HepG2 (cell line): Measurements from ENCODE around the gene KCNQ2. TPM values are rescaled to one million over a fixed set of nuclear protein-coding genes. Genes with fewer than 3 reads are reported as not detected.

Source experiments
- ATAC-seq: fragments of 200-7000 bp; cut with Tn5 transposase; 3 replicates; pipeline ENCODE4 v1.9.1; 2020; ENCODE audit warnings: mild to moderate bottlenecking, moderate library complexity
- BruUV-seq: library from RNA; stranded (reverse); fragments of 400-500 nt; replicated peaks from 2 replicates; lab custom pipeline; 2021; lab: Mats Ljungman, UMichigan
- CTCF ChIA-PET: fragments of 300-600 bp; formaldehyde crosslinking; extraction: SDS; loops from one replicate; lab custom pipeline; 2021; ENCODE audit warnings: low total read pairs, inconsistent platforms, low intra/inter-chr PET ratio; lab: Yijun Ruan, JAX
- POLR2A ChIA-PET: fragments of 350-600 bp; sonication (Branson Sonifier 250); formaldehyde crosslinking; loops from one replicate; lab custom pipeline; 2020; ENCODE audit warnings: antibody characterized with exemption, inconsistent platforms; lab: Yijun Ruan, JAX
- DNase-seq: peaks from one replicate; pipeline ENCODE4 v3.0.0-alpha.2; 2015; ENCODE audit warnings: low spot score
- FAIRE-seq: peaks from 3 replicates; lab custom pipeline; 2011; peaks lifted over from hg19 to GRCh38; lab: Jason Lieb, UNC
- H2AFZ ChIP-seq: one replicate; pipeline ENCODE4 v1.6.1; 2011; ENCODE audit warnings: low read length, inconsistent platforms
- H3K27ac ChIP-seq: fragments of 300-600 bp; 3 replicates; pipeline ENCODE4 v1.8.0; 2011; ENCODE audit warnings: mixed run types, mild to moderate bottlenecking, mixed read lengths, low read length, inconsistent platforms; ENCODE audit not compliant: insufficient read depth; ENCODE audit errors: extremely low read length
- H3K27me3 ChIP-seq, 2 experiments: fragments of 200-600 bp in 1 of 2; 2 replicates in 1 of 2; 3 replicates in 1 of 2; pipeline versions ENCODE4 v1.6.0 to v1.8.0; 2011; ENCODE audit warnings: low read length in 2 of 2, mild to moderate bottlenecking in 2 of 2, moderate library complexity in 2 of 2, inconsistent platforms in 1 of 2; ENCODE audit not compliant: insufficient read depth in 2 of 2, control insufficient read depth in 1 of 2
- H3K36me3 ChIP-seq, 2 experiments: fragments of 200-600 bp in 1 of 2; replicated peaks in 1 of 2; 2 replicates in 1 of 2; 3 replicates in 1 of 2; pipeline versions ENCODE4 v1.5.1 to v1.8.0; 2011; ENCODE audit warnings: low read length in 2 of 2, inconsistent platforms in 1 of 2; ENCODE audit not compliant: insufficient read depth in 2 of 2, control insufficient read depth in 1 of 2
- H3K4me1 ChIP-seq: 2 replicates; pipeline ENCODE4 v1.5.1; 2012; ENCODE audit warnings: low read length, inconsistent platforms; ENCODE audit not compliant: insufficient read depth
- H3K4me2 ChIP-seq: 2 replicates; pipeline ENCODE4 v1.6.0; 2011; ENCODE audit warnings: low read depth, low read length, inconsistent platforms
- H3K4me3 ChIP-seq, 3 experiments: fragments of 200-600 bp in 1 of 3; sonication (generic), shearing (Covaris generic) in 1 of 3; replicated peaks in 1 of 3; 2 replicates each; pipeline ENCODE4 v1.5.1; 2011 to 2016; ENCODE audit warnings: low read length in 3 of 3, inconsistent platforms in 2 of 3, low read depth in 2 of 3, mild to moderate bottlenecking in 2 of 3, control low read depth in 1 of 3, mixed read lengths in 1 of 3; ENCODE audit not compliant: insufficient read depth in 1 of 3
- H3K79me2 ChIP-seq: one replicate; pipeline ENCODE4 v1.6.1; 2011; ENCODE audit warnings: low read length, inconsistent platforms; ENCODE audit not compliant: insufficient read depth
- H3K9ac ChIP-seq: 2 replicates; pipeline ENCODE4 v1.6.0; 2011; ENCODE audit warnings: mild to moderate bottlenecking, low read depth, low read length, inconsistent platforms; ENCODE audit not compliant: insufficient read depth
- H3K9me3 ChIP-seq: 2 replicates; pipeline ENCODE4 v1.5.1; 2012; ENCODE audit warnings: mild to moderate bottlenecking, low read length
- H4K20me1 ChIP-seq: 2 replicates; pipeline ENCODE4 v1.6.0; 2011; ENCODE audit warnings: inconsistent platforms, mild to moderate bottlenecking, low read length, moderate library complexity; ENCODE audit not compliant: insufficient read depth
- AGO1 ChIP-seq: fragments of 200-400 bp; formaldehyde crosslinking; IDR thresholded peaks from 2 replicates; pipeline ENCODE4 v1.6.1; 2017; ENCODE audit warnings: mild to moderate bottlenecking, low read depth, low read length, moderate library complexity; ENCODE audit not compliant: poor library complexity, severe bottlenecking
- CHCHD3 ChIP-seq: sonication (generic); formaldehyde crosslinking; IDR thresholded peaks from 2 replicates; pipeline ENCODE4 v1.8.0; 2022; ENCODE audit warnings: mild to moderate bottlenecking, missing genetic modification reagents, moderate library complexity
- EZH2 ChIP-seq: conservative IDR thresholded peaks from 2 replicates; pipeline ENCODE4 v1.6.1; 2012; ENCODE audit warnings: mild to moderate bottlenecking, low read depth, low read length, moderate library complexity
- WGBS: methylation state at CpG from one replicate; pipeline ENCODE4 v1.1.6; 2017; ENCODE audit warnings: low lambda C conversion rate; 5-methylcytosine and 5-hydroxymethylcytosine counted together
- in situ Hi-C: cut with HindIII; loops from 2 replicates; pipeline ENCODE4 v1.10.0; 2017; ENCODE audit warnings: low pct_unique_long_range_greater_than_20kb; ENCODE audit not compliant: extremely low pct_ligation_motif_present
- intact Hi-C: fragments of 100-400 bp; cut with micrococcal nuclease; formaldehyde crosslinking; loops from one replicate; pipeline ENCODE4 v1.10.0; 2022; ENCODE audit not compliant: unreplicated experiment
- polyA plus RNA-seq, 8 experiments: library from polyadenylated mRNA; depleted of rRNA in 3 of 8; stranded (reverse) in 7 of 8; unstranded in 1 of 8; fragments of >200 nt; fragmentation: Illumina TruSeq in 4 of 8; extraction: Trizol in 4 of 8; gene quantifications; 2 replicates each; pipeline versions ENCODE4 v1.2.1 to v1.2.3, GENCODE V29; 2011 to 2016; ENCODE audit warnings: low read depth in 4 of 8, missing spikeins in 1 of 8, mixed read lengths in 1 of 8; ENCODE audit not compliant: insufficient read depth in 1 of 8
- total RNA-seq, 5 experiments: library from RNA; depleted of rRNA; stranded (reverse); fragments of >200 nt; fragmentation: Illumina TruSeq; extraction: Trizol; gene quantifications; 2 replicates each; pipeline ENCODE4 v1.2.3, GENCODE V29; 2016; ENCODE audit warnings: low read depth in 1 of 5
- TF ChIP-seq, protein P1 (sequence below): fragments of 450-650 bp; IDR thresholded peaks from 2 replicates; pipeline ENCODE4 v1.6.1; 2016
- TF ChIP-seq, protein P2 (sequence below): sonication (generic); formaldehyde crosslinking; IDR thresholded peaks from 2 replicates; pipeline ENCODE4 v1.8.0; 2022; ENCODE audit warnings: mild to moderate bottlenecking, missing genetic modification reagents

Gene KCNQ2
- total and polyA plus RNA-seq, 2 of the 13 experiments (the other 11 are each of a cell fraction or from before 2014, with no cell fraction given) = not detected

DNA sequence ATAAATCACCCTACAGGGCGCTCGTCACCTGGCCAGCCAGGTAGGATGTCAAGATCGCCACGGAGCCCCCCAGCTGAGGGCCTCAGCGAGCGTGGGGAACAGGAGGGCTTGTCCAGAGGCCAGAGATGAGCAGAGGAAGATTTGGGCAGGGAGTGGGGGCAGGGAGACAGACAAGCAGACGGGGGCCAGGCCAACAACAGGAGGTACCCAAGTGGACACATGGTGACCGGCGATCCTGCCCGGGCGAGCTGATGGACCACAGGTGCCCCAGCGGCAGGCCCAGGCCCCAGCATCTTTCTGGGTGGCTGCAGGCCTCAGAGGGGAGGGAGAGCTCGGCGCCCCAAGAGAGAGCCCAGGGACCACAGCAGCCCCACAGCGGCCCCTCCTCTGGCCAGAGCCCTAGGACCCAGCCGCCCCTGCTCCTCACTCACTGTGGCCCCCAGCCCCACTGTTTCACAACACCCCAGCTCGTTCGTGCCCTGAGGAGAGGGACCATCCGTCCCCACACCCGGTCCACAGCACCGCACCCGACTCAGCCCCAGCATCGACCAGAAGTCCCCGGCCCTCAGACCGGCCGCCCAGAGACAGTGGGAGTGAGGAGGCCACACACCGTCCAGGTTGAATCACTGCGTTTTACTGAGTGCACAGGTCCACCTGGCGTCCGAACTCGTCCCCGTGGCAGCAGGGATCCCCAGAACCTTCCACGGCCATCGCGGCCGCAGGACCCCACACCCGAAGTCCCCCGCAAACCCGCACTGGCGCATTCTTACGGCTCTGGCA, 72.7 kb downstream of the KCNQ2 start:
- no peaks in the 10 kb centered on the region for H3K9me3 ChIP-seq
- POLR2A ChIA-PET = no interaction called here
- H3K27me3 ChIP-seq = peaks cover 59 to 98% of the 10 kb centered on the region in 2 experiments
- no peaks in the 10 kb centered on the region for H3K36me3 ChIP-seq
- TF ChIP-seq EZH2 (0 out of 2 replicates have a peak, but pooled peaks have one; percentile 36), CHCHD3 (no peak)
- no peak overlapping the region for H3K4me3 ChIP-seq
- H3K79me2 ChIP-seq = no peaks in the 10 kb centered on the region
- H2AFZ ChIP-seq = no peak overlapping the region
- no TSS peak for BruUV-seq
- FAIRE-seq (no peak), DNase-seq (no peak), ATAC-seq (no peak)
- intact Hi-C loops (no loop called here), in situ Hi-C loops (no loop called here)
- WGBS = 20% methylated on average over 40 of the region's 41 CpGs
- peaks cover 7% of the 10 kb centered on the region; the same call in 1 of the 2 replicates for H4K20me1 ChIP-seq
- H3K9ac ChIP-seq = no peak overlapping the region
- no peak overlapping the region for H3K27ac ChIP-seq
- CTCF ChIA-PET = no interaction called here
- H3K4me1 ChIP-seq = no peaks in the 10 kb centered on the region
- no peak overlapping the region for H3K4me2 ChIP-seq

- H3K36me3 ChIP-seq = no peaks in the 10 kb centered on the region
- CTCF ChIA-PET = no interaction called here
- peaks cover 7% of the 10 kb centered on the region; the same call in 1 of the 2 replicates for H4K20me1 ChIP-seq
- WGBS = 7% methylated on average over 16 of the region's 27 CpGs
- FAIRE-seq (no peak), DNase-seq (no peak), ATAC-seq (peak; percentile 5; the same call in 1 of the 3 replicates)
- no peak overlapping the region for H2AFZ ChIP-seq
- no peak overlapping the region for H3K27ac ChIP-seq
- no TSS peak for BruUV-seq
- intact Hi-C loops = no loop called here
- no peak overlapping the region for H3K4me3 ChIP-seq
- H3K4me1 ChIP-seq = no peaks in the 10 kb centered on the region
- peaks cover 59 to 99% of the 10 kb centered on the region in 2 experiments for H3K27me3 ChIP-seq
- no peaks in the 10 kb centered on the region for H3K79me2 ChIP-seq
- H3K9me3 ChIP-seq = no peaks in the 10 kb centered on the region
- POLR2A ChIA-PET = no interaction called here
- in situ Hi-C loops = no loop called here
- no peak overlapping the region for H3K9ac ChIP-seq
- H3K4me2 ChIP-seq = no peak overlapping the region
- TF ChIP-seq AGO1 = peak; percentile 12
- TF ChIP-seq, protein P1, sequence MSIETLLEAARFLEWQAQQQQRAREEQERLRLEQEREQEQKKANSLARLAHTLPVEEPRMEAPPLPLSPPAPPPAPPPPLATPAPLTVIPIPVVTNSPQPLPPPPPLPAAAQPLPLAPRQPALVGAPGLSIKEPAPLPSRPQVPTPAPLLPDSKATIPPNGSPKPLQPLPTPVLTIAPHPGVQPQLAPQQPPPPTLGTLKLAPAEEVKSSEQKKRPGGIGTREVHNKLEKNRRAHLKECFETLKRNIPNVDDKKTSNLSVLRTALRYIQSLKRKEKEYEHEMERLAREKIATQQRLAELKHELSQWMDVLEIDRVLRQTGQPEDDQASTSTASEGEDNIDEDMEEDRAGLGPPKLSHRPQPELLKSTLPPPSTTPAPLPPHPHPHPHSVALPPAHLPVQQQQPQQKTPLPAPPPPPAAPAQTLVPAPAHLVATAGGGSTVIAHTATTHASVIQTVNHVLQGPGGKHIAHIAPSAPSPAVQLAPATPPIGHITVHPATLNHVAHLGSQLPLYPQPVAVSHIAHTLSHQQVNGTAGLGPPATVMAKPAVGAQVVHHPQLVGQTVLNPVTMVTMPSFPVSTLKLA = peak; percentile 48
- TF ChIP-seq, protein P2, sequence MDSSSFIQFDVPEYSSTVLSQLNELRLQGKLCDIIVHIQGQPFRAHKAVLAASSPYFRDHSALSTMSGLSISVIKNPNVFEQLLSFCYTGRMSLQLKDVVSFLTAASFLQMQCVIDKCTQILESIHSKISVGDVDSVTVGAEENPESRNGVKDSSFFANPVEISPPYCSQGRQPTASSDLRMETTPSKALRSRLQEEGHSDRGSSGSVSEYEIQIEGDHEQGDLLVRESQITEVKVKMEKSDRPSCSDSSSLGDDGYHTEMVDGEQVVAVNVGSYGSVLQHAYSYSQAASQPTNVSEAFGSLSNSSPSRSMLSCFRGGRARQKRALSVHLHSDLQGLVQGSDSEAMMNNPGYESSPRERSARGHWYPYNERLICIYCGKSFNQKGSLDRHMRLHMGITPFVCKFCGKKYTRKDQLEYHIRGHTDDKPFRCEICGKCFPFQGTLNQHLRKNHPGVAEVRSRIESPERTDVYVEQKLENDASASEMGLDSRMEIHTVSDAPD = no peak
These were observed 73.5 kb downstream of the KCNQ2 start for GRCh38 chr20:63398744-63399514.
